DND-41 (cell line): Measurements from ENCODE around the gene GOLGA6C.

Source experiments
- EZH2 ChIP-seq: IDR thresholded peaks from 3 replicates; pipeline ENCODE4 v1.6.1; 2012; ENCODE audit warnings: borderline replicate concordance, low read depth, mild to moderate bottlenecking, moderate library complexity, low read length, inconsistent platforms; ENCODE audit not compliant: severe bottlenecking
- TF ChIP-seq, protein P1 (sequence below): IDR thresholded peaks from 2 replicates; pipeline ENCODE4 v1.5.1; 2012; ENCODE audit warnings: borderline replicate concordance, low read length, moderate library complexity, mild to moderate bottlenecking; ENCODE audit not compliant: poor library complexity, severe bottlenecking; ENCODE audit errors: extremely low read depth

DNA sequence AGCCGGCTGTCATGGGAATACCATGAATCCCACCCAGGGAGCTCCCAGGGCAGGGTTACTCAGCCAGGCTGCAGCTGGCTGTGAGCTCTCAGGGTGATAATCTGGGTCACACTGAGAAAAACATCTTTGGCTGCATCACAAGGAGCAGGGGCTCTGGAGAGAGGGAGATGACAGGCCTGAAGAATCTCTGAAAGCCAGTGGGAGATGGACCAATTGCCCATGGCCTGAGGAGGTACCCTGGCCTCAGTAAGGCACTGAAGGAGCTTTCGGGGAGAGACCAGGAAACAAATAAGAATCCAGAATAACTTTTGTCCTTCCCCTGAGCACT is 28.2 kb upstream of the GOLGA6C start:
- no peak for TF ChIP-seq EZH2
- TF ChIP-seq, protein P1, sequence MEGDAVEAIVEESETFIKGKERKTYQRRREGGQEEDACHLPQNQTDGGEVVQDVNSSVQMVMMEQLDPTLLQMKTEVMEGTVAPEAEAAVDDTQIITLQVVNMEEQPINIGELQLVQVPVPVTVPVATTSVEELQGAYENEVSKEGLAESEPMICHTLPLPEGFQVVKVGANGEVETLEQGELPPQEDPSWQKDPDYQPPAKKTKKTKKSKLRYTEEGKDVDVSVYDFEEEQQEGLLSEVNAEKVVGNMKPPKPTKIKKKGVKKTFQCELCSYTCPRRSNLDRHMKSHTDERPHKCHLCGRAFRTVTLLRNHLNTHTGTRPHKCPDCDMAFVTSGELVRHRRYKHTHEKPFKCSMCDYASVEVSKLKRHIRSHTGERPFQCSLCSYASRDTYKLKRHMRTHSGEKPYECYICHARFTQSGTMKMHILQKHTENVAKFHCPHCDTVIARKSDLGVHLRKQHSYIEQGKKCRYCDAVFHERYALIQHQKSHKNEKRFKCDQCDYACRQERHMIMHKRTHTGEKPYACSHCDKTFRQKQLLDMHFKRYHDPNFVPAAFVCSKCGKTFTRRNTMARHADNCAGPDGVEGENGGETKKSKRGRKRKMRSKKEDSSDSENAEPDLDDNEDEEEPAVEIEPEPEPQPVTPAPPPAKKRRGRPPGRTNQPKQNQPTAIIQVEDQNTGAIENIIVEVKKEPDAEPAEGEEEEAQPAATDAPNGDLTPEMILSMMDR: no peak
